22Rv1 (cell line): Measurements from ENCODE around the gene CHST3.

Source experiments
- CTCF ChIP-seq: fragments of 450-650 bp; IDR thresholded peaks from 2 replicates; pipeline ENCODE4 v1.5.1; 2017; ENCODE audit warnings: mild to moderate bottlenecking
- ZFX ChIP-seq: fragments of 450-650 bp; IDR thresholded peaks from 2 replicates; pipeline ENCODE4 v1.6.1; 2017; ENCODE audit warnings: antibody characterized with exemption, borderline replicate concordance

- TF ChIP-seq CTCF (no peak), ZFX (no peak)
Measured at GRCh38 chr10:72045586-72045985, 81.4 kb downstream of the CHST3 start.
